Islet of Langerhans (tissue), 1 donor: ENCODE data around the gene SMC3.
"Not testable (repeated sequence)": the region's sequence is repeated elsewhere in the genome, so short reads cannot be mapped to it uniquely, and the experiment has no call there.

Experiments
- FAIRE-seq: peaks from one replicate; lab custom pipeline; 2011; peaks lifted over from hg19 to GRCh38; lab: Jason Lieb, UNC

SMC3 gene

DNA sequence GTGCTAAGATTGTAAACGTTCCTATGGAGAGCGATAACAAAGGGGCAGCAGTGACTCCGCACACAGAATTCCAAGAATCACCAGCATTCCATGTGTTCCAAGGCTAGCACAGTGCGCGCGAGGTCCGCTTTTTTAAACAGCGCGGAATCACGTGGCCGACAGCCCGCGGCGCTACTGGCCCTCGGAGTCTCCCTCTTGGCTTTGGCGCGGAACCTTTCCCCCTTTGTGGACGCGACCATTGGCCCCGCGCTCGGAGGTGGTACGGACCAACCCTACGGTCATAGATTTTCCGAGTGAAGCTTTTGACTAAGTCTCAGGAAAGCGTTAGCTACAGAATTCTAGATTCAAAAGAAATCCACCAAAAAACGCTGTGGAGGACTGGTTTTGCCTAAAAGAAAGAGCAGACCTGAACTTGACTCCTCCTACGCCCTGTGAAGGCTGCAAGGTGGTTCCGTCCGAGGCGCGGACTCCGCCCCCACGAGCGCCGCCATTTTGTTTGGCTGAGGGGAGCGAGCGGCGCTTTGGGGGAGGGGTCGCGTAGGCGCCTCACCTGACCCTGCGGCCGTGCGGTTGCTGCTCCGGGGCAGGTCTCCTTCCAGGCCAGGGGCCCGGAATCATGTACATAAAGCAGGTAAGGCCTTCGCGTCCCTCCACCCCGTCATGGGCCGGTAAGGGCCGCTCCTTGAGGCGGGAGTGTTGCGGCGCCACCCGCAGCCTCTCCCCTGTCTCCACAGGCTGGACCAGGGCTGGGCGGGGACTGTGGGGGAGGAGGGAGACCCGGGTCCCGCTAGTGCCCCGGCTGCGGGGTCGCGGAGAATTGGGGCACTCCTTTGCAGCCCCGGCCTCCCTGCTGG is at the start of gene SMC3:
SMC3 (plus strand) TSS at position 495 of the 854 bp plus-strand sequence; CDS start at position 617, 122 bp downstream.
- peak; percentile 69 for FAIRE-seq

DNA sequence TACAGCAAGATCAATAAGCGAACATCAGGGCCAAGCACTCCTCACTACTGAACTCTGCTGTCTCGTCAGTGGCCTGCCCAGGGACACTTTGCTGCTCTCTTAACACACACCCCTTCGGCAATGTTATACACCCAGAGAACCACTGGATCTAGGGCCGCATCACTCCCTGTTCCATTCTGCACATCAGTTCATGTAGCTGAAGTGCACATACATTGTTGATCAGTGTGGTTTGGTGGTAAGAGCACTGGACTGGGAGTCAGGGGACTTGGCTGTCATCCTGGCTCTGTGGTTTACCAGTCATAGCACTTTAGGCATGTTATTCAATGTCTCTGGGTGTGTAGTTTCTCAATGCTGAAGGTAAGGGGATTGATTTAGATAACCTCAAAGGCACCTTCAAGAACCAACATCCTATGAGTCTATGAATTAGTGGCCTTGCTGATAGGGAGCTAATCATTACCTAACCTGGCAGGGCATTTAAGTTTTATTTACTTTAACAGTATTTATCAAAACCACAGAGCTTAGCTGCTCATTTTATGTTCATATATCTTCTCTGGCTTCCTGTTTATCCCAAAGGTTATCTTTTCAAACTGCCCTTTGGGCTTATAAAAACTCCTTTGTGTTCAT is 45.0 kb upstream of the SMC3 start:
- peak; percentile 79 for FAIRE-seq

DNA sequence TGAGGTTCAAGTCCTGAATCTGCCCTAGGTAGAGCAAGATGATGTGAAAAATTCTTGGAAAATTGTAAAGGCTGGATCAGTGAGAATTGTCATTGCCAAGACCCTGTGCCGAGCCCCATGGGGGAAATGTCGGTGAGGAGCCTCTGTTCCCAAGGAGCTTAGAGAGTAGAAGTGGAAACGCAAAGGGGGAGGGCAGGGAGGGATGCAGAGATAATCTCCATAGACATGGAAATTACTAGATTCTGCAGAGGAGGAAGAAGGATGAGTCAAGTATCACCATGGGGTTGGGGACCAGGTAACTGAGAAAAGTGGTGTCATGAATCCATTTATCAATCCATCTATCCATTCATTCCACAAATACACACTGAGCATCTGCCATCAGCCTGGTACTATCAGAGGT is 43.8 kb upstream of the SMC3 start:
- no peak for FAIRE-seq

DNA sequence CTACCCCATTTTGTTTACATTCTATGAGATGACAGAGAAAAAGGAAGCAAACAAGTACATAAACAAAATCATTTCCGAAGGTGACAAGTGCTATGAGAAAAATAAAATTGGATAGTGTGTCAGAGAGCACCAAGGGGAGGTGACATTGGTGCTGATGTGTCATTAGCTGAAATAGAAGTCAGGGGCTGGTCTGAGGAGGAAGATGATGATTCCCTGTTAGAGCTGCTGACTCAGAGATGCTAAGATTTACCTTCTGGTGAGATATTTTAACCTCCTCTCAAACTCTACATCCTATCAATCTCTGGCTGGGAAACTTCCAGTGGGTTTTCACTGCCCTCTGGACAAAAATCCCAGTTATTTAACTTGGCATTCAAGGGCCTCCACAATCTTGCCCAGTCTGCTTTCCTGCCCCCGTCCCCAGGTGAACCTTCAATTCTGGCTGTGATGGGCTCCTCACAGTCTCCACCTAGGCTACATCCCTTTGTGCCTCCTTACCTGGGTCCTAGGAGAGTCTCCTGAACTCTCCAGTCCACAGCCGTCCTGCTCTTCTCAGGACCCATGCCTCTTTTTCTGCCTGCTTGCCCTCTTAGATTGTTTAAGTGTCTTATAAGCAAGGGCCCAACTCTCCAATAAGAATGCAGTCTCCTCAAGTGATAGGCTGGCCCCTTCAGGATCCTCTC is 43.2 kb upstream of the SMC3 start:
- FAIRE-seq, result no peak

DNA sequence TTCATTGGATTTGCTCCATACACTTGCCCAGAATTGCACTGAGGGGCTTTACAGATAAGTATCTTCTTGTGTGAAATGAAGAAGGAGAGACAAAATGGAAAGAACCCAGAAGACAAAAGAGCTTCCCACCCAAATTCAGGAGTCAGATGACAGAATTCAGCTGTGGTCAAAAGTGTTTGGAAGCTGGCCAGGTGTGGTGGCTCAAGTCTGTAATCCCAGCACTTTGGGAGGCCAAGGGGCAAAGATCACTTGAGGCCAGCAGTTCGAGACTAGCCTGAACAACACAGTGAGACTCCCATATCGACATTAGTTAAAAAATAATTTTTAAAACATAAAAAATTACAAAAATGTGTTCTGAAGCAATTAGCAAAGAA is 42.6 kb upstream of the SMC3 start:
- no peak for FAIRE-seq

DNA sequence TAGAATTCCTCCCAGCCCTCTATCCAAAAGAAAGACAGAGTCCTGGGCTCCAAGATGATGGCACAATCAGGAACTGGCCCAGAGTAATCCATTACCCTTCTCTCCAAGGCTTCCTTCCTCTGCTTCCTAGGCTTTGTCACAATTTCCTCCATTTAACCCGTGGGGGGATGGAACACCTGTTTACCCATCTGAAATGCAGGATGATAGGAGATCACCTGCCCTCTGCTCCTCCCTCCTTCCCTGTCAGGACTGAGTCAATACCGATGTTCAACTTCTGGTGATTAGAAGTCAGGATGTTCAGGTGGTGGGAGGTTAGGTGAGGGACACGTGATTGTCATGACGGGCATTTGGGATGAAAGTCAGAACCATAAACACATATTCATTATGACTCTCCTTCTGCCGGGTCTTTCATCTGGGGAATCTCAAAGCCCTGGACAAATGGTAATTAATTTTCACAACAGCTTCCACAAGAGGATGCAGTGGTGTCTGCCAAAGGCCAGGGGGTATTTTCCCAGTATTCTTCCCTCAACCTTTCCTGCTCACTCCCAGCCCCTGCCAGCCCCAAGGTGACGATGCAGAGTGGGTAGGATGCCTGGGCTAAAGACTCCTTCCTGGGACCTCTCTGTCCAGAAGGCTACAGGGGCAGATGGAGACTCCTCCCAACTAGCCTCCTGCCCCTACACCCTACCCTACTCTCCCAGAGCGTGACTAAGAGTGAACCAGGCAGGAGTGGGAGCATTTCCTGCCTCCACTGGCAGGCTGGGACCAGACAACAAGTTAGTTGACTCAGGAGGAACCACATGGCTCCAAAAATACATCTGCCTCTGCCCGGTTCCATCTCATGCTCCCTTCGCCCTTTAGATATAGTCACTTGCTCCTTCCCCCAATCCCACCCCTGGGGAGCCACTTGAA is 41.9 kb upstream of the SMC3 start:
- FAIRE-seq, result no peak

DNA sequence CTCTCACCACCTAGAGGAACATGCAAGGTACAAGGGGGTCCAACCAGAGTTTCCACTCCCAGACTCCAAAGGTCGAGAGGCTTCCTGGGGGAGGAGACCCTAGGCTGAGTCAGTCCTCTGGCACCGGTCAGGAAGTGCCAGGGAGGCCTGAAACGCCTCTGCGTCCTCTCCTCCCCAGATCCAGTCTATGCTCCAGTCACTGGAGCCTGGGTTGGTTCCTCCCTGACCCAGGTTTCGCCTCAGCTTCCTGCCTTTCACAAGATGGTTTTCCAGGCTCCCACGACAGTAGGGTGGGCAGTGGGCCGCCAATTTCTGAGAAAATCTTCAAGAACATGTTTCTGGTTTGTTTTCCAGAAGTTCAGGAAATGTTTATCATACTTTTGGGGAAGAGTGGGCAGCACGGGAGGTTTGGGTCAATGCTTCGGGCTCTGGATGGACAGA is 39.7 kb upstream of the SMC3 start:
- FAIRE-seq, result no peak

DNA sequence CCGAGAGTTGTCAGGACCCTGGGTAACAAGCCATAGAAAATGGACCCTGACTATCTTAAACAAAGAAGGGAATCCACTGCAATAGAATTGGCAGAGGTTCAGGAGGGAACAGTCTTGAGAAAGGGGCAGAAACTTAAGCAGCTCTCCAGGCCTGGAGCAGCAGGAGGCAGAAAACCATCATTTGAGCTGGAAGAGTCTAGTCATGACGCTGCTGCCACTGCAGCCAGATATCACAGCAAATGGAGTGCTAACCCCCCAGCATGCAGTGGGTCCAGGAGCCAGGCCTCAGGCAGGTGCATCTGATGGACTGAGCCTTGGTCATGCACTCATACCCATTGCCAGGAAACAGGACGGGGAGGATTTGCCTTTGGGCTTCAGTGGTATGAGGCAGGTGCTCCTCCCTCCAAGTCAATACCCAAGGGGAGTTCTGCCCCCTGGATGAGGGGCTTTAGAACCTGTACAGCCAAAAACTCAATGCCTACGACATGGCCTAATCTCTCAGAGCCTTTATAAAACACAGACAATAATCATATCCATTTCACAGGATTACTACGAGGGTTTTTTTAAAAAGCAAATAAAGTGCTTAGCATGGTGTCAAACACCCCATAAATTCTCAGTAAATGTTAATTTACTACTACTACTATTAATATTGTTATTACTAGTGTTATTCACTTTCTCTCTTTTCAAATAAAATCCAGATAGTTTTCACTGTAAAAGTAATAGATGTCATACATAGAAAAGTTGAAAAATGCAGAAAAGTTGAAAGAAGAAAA is 39.1 kb upstream of the SMC3 start:
- no peak for FAIRE-seq

DNA sequence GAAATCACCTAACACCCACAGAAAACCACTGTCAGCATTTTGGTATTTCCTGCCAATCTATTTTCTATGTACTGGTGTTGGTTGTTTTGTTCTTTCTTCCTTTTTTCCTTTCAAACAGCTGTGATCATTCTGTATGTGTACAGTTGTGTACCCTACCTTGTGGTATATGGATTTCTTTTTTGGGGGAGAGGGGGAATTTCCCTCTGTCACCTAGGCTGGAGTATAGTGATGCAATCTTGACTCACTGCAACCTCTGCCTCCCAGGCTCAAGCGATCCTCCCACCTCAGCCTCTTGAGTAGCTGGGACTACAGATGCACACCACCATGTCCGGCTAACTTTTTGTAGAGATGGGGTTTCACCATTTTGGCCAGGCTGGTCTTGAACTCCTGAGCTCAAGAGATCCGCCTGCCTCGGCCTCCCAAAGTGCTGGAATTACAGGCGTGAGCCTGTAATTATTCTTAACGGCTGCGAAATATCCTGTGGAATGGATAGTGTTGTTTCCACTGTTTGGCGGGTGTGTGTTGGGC is 38.4 kb upstream of the SMC3 start:
- not testable (repeated sequence) for FAIRE-seq

DNA sequence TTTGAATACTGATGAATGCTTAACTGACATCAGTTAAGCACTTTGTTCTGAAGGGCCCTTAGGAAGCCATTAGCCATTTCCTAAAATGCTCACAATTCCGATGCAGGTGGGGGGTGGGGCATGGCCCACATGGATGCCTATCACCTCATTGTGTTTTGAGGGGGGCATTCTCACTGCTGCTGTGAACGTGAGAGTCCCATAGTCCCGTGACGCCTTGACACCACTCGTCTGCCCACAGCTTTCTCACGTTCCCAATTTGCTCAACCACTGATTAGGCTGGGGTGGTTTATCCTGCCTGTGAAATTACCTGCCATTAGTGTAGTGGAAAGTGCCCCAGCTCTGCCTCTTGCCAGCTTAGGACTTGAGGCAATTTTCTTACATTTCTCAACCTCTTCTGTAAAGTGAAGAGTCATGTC is 37.9 kb upstream of the SMC3 start:
- no peak for FAIRE-seq

DNA sequence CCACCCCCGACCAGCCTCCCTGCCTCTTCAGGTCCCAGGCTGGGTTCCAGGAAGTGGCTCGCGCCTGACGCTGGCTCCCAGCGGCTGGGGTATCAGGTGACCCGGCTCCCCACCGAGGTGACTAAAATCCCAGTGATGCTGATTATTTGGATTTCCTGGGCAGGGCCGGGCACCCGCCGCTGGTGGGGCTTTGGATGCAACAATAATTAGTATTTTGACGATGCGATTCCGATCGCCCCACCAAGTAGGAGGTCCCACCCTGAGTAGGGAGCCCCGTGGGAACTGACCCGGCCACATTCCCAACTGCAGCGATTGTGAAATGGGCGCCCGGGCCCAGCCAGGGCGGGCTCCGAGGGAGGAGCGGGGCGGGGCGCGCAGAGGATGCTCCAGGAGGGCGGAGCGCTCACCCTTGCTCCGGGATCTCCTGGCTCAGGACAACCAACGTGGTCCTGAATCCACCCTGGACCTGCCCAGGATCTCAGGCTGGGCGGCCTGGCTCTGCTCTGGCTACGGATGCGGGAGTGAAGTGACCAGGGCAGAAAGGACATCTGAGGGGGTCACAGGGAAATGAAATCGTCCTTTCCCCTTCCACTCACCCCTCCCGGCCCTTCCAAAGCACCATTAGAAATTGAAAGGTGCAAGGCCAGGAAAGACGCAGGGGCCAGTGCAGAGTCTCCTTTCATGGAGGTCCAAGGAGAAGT is 37.2 kb upstream of the SMC3 start:
- FAIRE-seq, result no peak

DNA sequence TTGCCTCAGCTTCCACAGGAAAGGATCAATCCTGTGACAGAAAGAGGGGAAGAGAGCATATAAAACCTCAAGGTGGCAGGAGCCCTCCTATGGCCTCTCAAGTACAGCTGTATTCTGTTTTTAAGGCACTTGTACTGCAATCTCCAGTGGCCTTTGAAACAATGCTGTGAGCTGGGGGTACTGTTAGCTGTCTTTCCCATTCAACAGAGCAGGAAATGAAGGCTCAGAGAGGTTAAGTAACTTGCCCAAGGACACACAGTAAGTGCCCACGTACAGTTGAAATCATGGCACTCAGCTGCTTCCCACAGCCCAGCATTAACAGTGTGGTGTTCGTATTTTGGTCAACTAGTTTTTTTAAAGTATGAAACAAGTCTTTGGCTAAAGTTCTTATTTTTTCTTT is 35.8 kb upstream of the SMC3 start:
- no peak for FAIRE-seq

DNA sequence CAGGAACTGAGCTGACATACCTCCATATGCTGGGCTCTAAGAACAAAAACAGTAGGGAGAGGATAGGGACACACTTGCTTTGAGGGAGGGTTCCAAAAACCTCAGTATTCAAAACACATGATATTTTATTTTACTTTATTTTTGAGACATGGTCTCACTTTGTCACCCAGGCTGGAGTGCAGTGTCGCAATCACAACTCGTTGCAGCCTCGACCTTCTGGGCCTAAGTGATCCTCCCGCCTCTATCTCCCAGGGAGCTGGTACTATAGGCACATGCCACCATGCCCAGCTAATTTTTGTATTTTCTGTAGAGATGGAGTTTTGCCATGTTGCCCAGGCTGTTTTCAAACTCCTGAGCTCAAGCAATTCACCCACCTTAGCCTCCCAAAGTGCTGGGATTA is 34.9 kb upstream of the SMC3 start:
- FAIRE-seq, result not testable (repeated sequence)

DNA sequence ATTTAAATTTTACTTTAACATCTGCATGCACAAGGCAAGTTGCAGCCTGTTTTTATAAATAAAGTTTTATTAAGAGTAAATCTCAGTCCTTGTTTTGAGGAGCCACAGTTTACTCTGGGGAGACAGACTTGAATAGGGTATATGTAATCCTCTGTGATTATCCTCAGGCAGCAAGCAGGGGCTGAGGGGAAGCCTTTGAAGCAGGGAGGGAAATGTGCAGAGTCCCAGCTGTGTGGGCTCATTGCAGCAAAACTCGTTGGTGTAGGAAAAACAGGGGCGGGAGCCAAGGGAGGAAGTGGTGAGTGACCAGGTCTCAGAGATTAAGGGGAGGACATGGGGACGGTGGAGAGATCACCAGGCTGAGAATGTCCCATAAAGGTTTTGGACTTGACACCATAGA is 34.3 kb upstream of the SMC3 start:
- no peak for FAIRE-seq

DNA sequence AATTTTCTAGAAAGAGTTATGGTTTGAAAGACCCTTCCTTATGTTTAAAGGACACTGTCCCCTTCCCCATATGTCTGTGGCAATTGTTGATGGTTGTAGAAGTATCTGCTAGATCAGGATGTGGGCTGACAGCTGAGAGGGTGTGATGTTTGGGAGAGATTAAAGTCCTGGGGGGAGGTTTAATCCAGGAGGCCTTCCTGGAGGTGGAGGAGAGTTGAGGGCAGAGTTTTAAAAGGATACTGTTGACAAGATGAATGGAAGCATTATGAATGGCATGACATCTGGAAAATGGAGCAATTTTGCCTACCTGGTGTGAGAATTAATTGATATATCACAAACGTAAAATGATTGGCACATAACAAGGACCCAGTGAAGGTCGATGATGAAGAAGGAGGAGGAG is 32.9 kb upstream of the SMC3 start:
- no peak for FAIRE-seq

DNA sequence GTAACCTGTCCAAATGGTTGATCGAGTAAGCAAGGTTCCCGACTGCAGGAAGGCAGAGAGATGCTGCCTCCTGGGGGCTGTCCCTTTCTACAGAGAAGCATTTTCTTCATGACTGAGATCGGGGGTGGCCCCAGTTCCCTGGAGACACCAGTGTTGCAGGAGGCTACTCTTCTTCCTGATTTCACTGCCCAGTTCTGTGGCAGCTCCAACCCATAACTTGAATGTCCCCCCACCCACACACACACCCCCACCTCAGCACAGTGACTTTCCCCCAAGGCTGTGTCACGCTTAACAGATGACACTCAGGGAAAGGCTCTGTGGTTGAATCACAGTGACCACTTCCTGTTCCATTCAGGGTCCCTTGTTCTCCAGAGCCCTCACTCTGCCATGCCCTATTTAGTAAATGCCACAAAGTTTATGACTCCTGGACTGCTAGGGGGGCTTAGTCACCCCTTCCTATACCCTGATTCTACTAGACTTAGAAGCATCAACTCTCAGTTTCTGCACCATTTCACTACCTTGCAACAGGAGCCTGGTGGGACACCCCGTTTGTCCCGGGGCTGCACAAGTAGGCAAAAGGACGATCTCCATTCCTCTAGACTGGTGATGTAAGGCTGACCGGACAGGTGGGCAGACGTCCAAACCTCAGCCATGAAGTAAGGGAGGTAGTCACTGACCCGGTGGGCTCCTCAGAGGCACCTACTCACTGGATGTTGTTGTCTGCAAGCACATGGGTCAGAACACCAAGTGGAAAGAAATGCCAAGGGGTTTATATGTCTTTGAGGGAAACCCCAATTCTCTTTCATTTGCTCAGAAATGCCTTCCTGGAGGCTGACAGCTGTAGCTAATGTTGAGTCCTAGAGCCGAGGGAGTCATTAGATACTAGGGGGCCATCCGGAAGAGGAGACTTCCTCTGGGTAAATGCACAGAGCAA is 31.3 kb upstream of the SMC3 start:
- no peak for FAIRE-seq

DNA sequence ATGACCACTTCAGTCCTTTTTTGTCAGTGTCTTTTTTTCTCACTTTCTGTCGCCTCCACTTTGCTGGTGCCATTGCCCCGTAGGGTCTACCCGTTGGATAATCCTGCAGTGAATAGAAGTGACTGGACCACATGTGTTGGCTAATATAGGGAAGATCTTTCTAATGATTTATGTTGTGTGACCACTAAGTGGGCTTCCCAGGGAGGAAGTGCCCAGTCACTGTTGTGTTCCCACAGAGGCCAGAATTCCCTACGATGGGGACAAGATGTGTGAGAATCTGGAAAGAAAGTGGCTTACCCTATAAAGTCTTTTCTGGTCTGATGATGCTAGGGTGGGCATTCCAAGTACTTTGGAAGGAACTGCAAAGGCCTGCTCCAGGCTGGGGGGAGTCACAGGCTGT is 28.4 kb upstream of the SMC3 start:
- FAIRE-seq, result no peak

DNA sequence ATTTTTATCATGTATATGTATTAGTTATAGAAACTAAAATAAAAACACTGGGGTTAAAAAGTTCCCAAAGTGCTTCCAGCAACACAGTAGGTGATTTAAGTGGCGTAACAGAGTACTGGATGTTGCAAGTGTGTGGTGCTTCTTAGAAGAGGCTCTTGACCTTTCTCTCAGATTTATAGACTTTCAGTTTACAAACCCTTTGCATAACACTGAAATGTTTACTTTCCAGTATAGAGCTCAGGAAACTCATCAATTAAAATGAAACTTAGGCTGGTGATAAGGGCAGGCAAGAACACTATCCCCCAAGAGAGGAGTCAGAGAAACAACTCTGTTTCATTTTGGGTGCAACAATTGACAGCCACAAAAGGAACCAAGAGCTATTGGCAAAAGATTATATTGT is 27.5 kb upstream of the SMC3 start:
- FAIRE-seq, result no peak

DNA sequence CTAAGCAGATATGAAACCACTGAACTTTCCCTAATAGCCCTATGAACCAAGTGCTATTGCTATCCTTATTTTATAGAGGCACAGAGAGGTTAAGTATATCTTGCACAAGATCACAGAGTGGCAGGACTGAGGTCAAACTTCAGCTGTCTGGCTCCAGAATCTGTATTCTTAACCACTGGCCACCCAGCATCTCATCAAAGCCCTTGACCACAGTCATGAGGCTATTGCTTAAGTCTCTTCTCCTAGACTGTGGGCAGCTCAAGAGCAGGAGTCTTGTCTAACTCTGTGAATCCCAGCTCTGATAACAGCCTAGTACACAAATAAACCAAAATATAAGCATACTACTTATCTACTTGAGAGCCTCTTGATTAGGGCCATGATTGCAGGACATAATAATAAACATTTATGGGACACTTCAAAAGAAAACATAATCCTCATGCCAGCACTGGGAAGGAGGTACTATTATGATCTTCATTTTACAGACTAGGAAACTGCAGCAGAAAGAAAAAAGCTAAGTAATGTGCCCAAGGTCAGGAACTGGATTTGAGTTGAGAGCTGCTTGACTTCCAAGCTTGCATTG is 22.4 kb upstream of the SMC3 start:
- no peak for FAIRE-seq
